ENCODE data around the gene PHLDA1. TPM values are rescaled to one million over a fixed set of nuclear protein-coding genes. Genes with fewer than 3 reads are reported as not detected.

Gene PHLDA1
- total and polyA plus RNA-seq, 9 of the 15 experiments (the other 6 are each of a cell fraction or from before 2014, with no cell fraction given) = 0.15 to 2.9 (median 0.54) TPM

DNA sequence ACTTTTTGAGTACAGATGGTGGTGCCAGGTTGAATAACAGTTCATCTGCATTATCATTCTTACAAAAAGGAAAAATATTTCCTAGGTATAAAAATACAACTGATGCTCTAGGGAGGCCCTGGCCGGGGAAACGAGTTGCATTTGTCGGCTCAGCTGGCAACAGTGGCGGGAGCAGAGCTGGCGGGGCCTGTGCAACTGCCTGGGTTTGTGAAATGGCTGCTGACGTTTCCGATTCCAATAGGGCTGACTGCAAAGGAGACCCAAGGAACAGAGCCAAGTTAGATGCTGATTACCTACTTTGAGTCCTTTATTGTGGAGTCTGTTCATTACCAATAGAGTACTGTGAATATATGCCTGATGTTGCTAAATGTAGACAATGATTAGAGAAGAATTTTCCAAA is 25.8 kb upstream of the PHLDA1 start (continued):
- TF ChIP-seq, protein P1, sequence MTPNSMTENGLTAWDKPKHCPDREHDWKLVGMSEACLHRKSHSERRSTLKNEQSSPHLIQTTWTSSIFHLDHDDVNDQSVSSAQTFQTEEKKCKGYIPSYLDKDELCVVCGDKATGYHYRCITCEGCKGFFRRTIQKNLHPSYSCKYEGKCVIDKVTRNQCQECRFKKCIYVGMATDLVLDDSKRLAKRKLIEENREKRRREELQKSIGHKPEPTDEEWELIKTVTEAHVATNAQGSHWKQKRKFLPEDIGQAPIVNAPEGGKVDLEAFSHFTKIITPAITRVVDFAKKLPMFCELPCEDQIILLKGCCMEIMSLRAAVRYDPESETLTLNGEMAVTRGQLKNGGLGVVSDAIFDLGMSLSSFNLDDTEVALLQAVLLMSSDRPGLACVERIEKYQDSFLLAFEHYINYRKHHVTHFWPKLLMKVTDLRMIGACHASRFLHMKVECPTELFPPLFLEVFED (CRISPR knock-in tag; conservative IDR thresholded peaks at IDR 0.05) = no peak
- TF ChIP-seq, protein P2, sequence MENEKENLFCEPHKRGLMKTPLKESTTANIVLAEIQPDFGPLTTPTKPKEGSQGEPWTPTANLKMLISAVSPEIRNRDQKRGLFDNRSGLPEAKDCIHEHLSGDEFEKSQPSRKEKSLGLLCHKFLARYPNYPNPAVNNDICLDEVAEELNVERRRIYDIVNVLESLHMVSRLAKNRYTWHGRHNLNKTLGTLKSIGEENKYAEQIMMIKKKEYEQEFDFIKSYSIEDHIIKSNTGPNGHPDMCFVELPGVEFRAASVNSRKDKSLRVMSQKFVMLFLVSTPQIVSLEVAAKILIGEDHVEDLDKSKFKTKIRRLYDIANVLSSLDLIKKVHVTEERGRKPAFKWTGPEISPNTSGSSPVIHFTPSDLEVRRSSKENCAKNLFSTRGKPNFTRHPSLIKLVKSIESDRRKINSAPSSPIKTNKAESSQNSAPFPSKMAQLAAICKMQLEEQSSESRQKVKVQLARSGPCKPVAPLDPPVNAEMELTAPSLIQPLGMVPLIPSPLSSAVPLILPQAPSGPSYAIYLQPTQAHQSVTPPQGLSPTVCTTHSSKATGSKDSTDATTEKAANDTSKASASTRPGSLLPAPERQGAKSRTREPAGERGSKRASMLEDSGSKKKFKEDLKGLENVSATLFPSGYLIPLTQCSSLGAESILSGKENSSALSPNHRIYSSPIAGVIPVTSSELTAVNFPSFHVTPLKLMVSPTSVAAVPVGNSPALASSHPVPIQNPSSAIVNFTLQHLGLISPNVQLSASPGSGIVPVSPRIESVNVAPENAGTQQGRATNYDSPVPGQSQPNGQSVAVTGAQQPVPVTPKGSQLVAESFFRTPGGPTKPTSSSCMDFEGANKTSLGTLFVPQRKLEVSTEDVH (IDR thresholded peaks at IDR 0.05; ENCODE audit: low read depth, partially characterized antibody) = no peak
- no peak for TF ChIP-seq ILF3 (IDR thresholded peaks at IDR 0.05; ENCODE audit: borderline replicate concordance)
- no peak for TF ChIP-seq RBM22 (IDR thresholded peaks at IDR 0.05; ENCODE audit: low read depth, low read length, poor library complexity, severe bottlenecking)
- no peak for TF ChIP-seq PML (IDR thresholded peaks at IDR 0.05; ENCODE audit: low read length)
- TF ChIP-seq GATAD2B (IDR thresholded peaks at IDR 0.05; ENCODE audit: borderline replicate concordance) = no peak
- no peak for TF ChIP-seq CBX3 (IDR thresholded peaks at IDR 0.05; ENCODE audit: borderline replicate concordance in 1 of 2, low read length in 2 of 2)
- no peak for TF ChIP-seq GTF2F1 (IDR thresholded peaks at IDR 0.05; ENCODE audit: low read depth, low read length)
- TF ChIP-seq, protein P3, sequence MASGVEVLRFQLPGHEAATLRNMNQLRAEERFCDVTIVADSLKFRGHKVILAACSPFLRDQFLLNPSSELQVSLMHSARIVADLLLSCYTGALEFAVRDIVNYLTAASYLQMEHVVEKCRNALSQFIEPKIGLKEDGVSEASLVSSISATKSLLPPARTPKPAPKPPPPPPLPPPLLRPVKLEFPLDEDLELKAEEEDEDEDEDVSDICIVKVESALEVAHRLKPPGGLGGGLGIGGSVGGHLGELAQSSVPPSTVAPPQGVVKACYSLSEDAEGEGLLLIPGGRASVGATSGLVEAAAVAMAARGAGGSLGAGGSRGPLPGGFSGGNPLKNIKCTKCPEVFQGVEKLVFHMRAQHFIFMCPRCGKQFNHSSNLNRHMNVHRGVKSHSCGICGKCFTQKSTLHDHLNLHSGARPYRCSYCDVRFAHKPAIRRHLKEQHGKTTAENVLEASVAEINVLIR (CRISPR knock-in tag; IDR thresholded peaks at IDR 0.05) = no peak
- no peak for TF ChIP-seq ZNF224 (CRISPR knock-in tag; IDR thresholded peaks at IDR 0.05)
- no peak for TF ChIP-seq ZNF146 (CRISPR knock-in tag; IDR thresholded peaks at IDR 0.05; ENCODE audit: unreplicated experiment)
- no peak for TF ChIP-seq ZNF75A (CRISPR knock-in tag; IDR thresholded peaks at IDR 0.05)
- TF ChIP-seq, protein P4, sequence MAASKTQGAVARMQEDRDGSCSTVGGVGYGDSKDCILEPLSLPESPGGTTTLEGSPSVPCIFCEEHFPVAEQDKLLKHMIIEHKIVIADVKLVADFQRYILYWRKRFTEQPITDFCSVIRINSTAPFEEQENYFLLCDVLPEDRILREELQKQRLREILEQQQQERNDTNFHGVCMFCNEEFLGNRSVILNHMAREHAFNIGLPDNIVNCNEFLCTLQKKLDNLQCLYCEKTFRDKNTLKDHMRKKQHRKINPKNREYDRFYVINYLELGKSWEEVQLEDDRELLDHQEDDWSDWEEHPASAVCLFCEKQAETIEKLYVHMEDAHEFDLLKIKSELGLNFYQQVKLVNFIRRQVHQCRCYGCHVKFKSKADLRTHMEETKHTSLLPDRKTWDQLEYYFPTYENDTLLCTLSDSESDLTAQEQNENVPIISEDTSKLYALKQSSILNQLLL (CRISPR knock-in tag; IDR thresholded peaks at IDR 0.05; ENCODE audit: borderline replicate concordance) = no peak

Data from K562 (cell line).